ENCODE results near the gene HTR3B. TPM values are rescaled to one million over a fixed set of nuclear protein-coding genes. Genes with fewer than 3 reads are reported as not detected.

HTR3B gene
- total RNA-seq, 2 experiments from 2014 or later: not detected

GRCh38 chr11:113885897-113886296, 18.7 kb upstream of the HTR3B start:
- no peak overlapping the region for H3K4me3 Mint-ChIP-seq
- no peak overlapping the region for H3K27ac Mint-ChIP-seq
- H3K4me1 Mint-ChIP-seq: no peaks in the 10 kb centered on the region
- no peaks in the 10 kb centered on the region for H3K36me3 Mint-ChIP-seq (ENCODE audit: low read depth)
- no peaks in the 10 kb centered on the region for H3K27me3 Mint-ChIP-seq
- DNase-seq (no peak), ATAC-seq (no peak)
- ChIA-PET POLR2A (no interaction called here), CTCF (no interaction called here)
- intact Hi-C loops (cut with DNase I, micrococcal nuclease): no loop called here
- H3K9me3 Mint-ChIP-seq (ENCODE audit: low read depth): no peaks in the 10 kb centered on the region

GRCh38 chr11:113888848-113889247, 15.7 kb upstream of the HTR3B start:
- H3K4me3 Mint-ChIP-seq: no peak overlapping the region
- H3K4me1 Mint-ChIP-seq: no peaks in the 10 kb centered on the region
- ChIA-PET POLR2A (no interaction called here), CTCF (no interaction called here)
- intact Hi-C loops (cut with DNase I, micrococcal nuclease): no loop called here
- no peaks in the 10 kb centered on the region for H3K9me3 Mint-ChIP-seq (ENCODE audit: low read depth)
- no peaks in the 10 kb centered on the region for H3K27me3 Mint-ChIP-seq
- ATAC-seq: no peak
- H3K36me3 Mint-ChIP-seq (ENCODE audit: low read depth): no peaks in the 10 kb centered on the region
- no peak overlapping the region for H3K27ac Mint-ChIP-seq
- no peak for DNase-seq

GRCh38 chr11:113894421-113894996, 10.1 kb upstream of the HTR3B start:
- H3K9me3 Mint-ChIP-seq (ENCODE audit: low read depth): no peaks in the 10 kb centered on the region
- intact Hi-C loops (cut with DNase I, micrococcal nuclease): no loop called here
- H3K27ac Mint-ChIP-seq: no peak overlapping the region
- no peaks in the 10 kb centered on the region for H3K4me1 Mint-ChIP-seq
- H3K4me3 Mint-ChIP-seq: no peak overlapping the region
- H3K27me3 Mint-ChIP-seq: no peaks in the 10 kb centered on the region
- DNase-seq: no peak
- ChIA-PET POLR2A (no interaction called here), CTCF (interaction anchor here (0.5 to 2.6 kb wide), 4 partner anchors 11 to 366 kb away, joined by 3 to 49 read pairs (median 4); no protein-coding TSS in a partner anchor)
- no peak for ATAC-seq
- no peaks in the 10 kb centered on the region for H3K36me3 Mint-ChIP-seq (ENCODE audit: low read depth)

GRCh38 chr11:113895367-113896155, 9.0 kb upstream of the HTR3B start:
- no peaks in the 10 kb centered on the region for H3K4me1 Mint-ChIP-seq
- intact Hi-C loops (cut with DNase I, micrococcal nuclease): loop anchor here in 1 of 2 experiments (1.0 to 5.0 kb wide), 2 partner anchors 142 to 366 kb away; no protein-coding TSS in a partner anchor
- no peak for DNase-seq
- H3K4me3 Mint-ChIP-seq: no peak overlapping the region
- no peak for ATAC-seq
- H3K27ac Mint-ChIP-seq: no peak overlapping the region
- H3K36me3 Mint-ChIP-seq (ENCODE audit: low read depth): no peaks in the 10 kb centered on the region
- CTCF ChIA-PET: interaction anchor here (0.6 to 2.7 kb wide), 14 partner anchors 7 to 370 kb away, joined by 3 to 49 read pairs (median 3); partner anchors contain the start of gene HTR3B
- H3K9me3 Mint-ChIP-seq (ENCODE audit: low read depth): no peaks in the 10 kb centered on the region
- no peaks in the 10 kb centered on the region for H3K27me3 Mint-ChIP-seq
- POLR2A ChIA-PET: interaction anchor here (0.6 kb wide), 1 partner anchor 367 kb away, joined by 7 read pairs; no protein-coding TSS in a partner anchor

- ATAC-seq: peak; percentile 75
- CTCF ChIA-PET: interaction anchor here (0.6 to 2.7 kb wide), 15 partner anchors 8 to 369 kb away, joined by 3 to 49 read pairs (median 3); partner anchors contain the start of gene HTR3B
- intact Hi-C loops (cut with DNase I, micrococcal nuclease): loop anchor here in 1 of 2 experiments (1.0 to 5.0 kb wide), 2 partner anchors 141 to 365 kb away; no protein-coding TSS in a partner anchor
- Mint-ChIP-seq H3K9me3 (ENCODE audit: low read depth) (no peaks in the 10 kb centered on the region), H3K36me3 (ENCODE audit: low read depth) (no peaks in the 10 kb centered on the region), H3K4me3 (no peak overlapping the region), H3K27ac (no peak overlapping the region), H3K27me3 (peaks cover 2% of the 10 kb centered on the region), H3K4me1 (no peaks in the 10 kb centered on the region)
- DNase-seq: peak; percentile 52
- POLR2A ChIA-PET: interaction anchor here (0.6 kb wide), 1 partner anchor 367 kb away, joined by 7 read pairs; no protein-coding TSS in a partner anchor
Measured at GRCh38 chr11:113896156-113896879, 8.3 kb upstream of the HTR3B start.

- Mint-ChIP-seq H3K9me3 (ENCODE audit: low read depth) (no peaks in the 10 kb centered on the region), H3K36me3 (ENCODE audit: low read depth) (no peaks in the 10 kb centered on the region), H3K27me3 (peaks cover 2% of the 10 kb centered on the region), H3K27ac (no peak overlapping the region), H3K4me1 (no peaks in the 10 kb centered on the region), H3K4me3 (no peak overlapping the region)
- CTCF ChIA-PET: interaction anchor here (0.8 kb wide), 1 partner anchor 361 kb away, joined by 3 read pairs; no protein-coding TSS in a partner anchor
- intact Hi-C loops (cut with DNase I, micrococcal nuclease): no loop called here
- ATAC-seq (no peak), DNase-seq (no peak)
- POLR2A ChIA-PET: no interaction called here
Measured at GRCh38 chr11:113901141-113901540, 3.5 kb upstream of the HTR3B start.

GRCh38 chr11:113906038-113906437, 1.4 kb downstream of the HTR3B start:
- no peak overlapping the region for H3K27ac Mint-ChIP-seq
- DNase-seq: no peak
- H3K9me3 Mint-ChIP-seq (ENCODE audit: low read depth): no peaks in the 10 kb centered on the region
- H3K4me1 Mint-ChIP-seq: no peaks in the 10 kb centered on the region
- H3K36me3 Mint-ChIP-seq (ENCODE audit: low read depth): no peaks in the 10 kb centered on the region
- ChIA-PET CTCF (interaction anchor here (1.1 to 3.2 kb wide), 2 partner anchors 9 to 11 kb away, joined by 4 to 11 read pairs; no protein-coding TSS in a partner anchor), POLR2A (no interaction called here)
- intact Hi-C loops (cut with DNase I, micrococcal nuclease): no loop called here
- peaks cover 3% of the 10 kb centered on the region for H3K27me3 Mint-ChIP-seq
- ATAC-seq: no peak
- no peak overlapping the region for H3K4me3 Mint-ChIP-seq

- Mint-ChIP-seq H3K27me3 (peaks cover 3% of the 10 kb centered on the region), H3K36me3 (ENCODE audit: low read depth) (no peaks in the 10 kb centered on the region), H3K4me3 (no peak overlapping the region), H3K9me3 (ENCODE audit: low read depth) (no peaks in the 10 kb centered on the region), H3K4me1 (no peaks in the 10 kb centered on the region), H3K27ac (no peak overlapping the region)
- DNase-seq (no peak), ATAC-seq (no peak)
- ChIA-PET CTCF (interaction anchor here (1.1 to 3.2 kb wide), 2 partner anchors 10 to 12 kb away, joined by 4 to 11 read pairs; no protein-coding TSS in a partner anchor), POLR2A (no interaction called here)
- intact Hi-C loops (cut with DNase I, micrococcal nuclease): no loop called here
Measured at GRCh38 chr11:113906516-113906915, 1.9 kb downstream of the HTR3B start.

- no peak overlapping the region for H3K4me3 Mint-ChIP-seq
- ATAC-seq (no peak), DNase-seq (no peak)
- POLR2A ChIA-PET: no interaction called here
- CTCF ChIA-PET: interaction anchor here (0.6 to 3.2 kb wide), 2 partner anchors 11 to 17 kb away, joined by 3 to 11 read pairs; no protein-coding TSS in a partner anchor
- H3K27ac Mint-ChIP-seq: no peak overlapping the region
- H3K27me3 Mint-ChIP-seq: peaks cover 6% of the 10 kb centered on the region
- no peaks in the 10 kb centered on the region for H3K4me1 Mint-ChIP-seq
- intact Hi-C loops (cut with DNase I, micrococcal nuclease): no loop called here
- H3K9me3 Mint-ChIP-seq (ENCODE audit: low read depth): no peaks in the 10 kb centered on the region
- no peaks in the 10 kb centered on the region for H3K36me3 Mint-ChIP-seq (ENCODE audit: low read depth)
Measured at GRCh38 chr11:113907152-113907551, 2.6 kb downstream of the HTR3B start.

- ATAC-seq (no peak), DNase-seq (no peak)
- no peaks in the 10 kb centered on the region for H3K36me3 Mint-ChIP-seq (ENCODE audit: low read depth)
- no peaks in the 10 kb centered on the region for H3K9me3 Mint-ChIP-seq (ENCODE audit: low read depth)
- intact Hi-C loops (cut with DNase I, micrococcal nuclease): no loop called here
- H3K27me3 Mint-ChIP-seq: peaks cover 6% of the 10 kb centered on the region
- H3K4me3 Mint-ChIP-seq: no peak overlapping the region
- no peaks in the 10 kb centered on the region for H3K4me1 Mint-ChIP-seq
- ChIA-PET CTCF (interaction anchor here (0.6 to 3.2 kb wide), 2 partner anchors 11 to 369 kb away, joined by 3 to 11 read pairs; no protein-coding TSS in a partner anchor), POLR2A (no interaction called here)
- no peak overlapping the region for H3K27ac Mint-ChIP-seq
Measured at GRCh38 chr11:113907681-113908080, 3.1 kb downstream of the HTR3B start.

- POLR2A ChIA-PET: no interaction called here
- ATAC-seq: no peak
- intact Hi-C loops (cut with DNase I, micrococcal nuclease): no loop called here
Measured at GRCh38 chr11:113908098-113908497, 3.5 kb downstream of the HTR3B start.

More at GRCh38 chr11:113908098-113908497, 3.5 kb downstream of the HTR3B start:
- no peaks in the 10 kb centered on the region for H3K36me3 Mint-ChIP-seq (ENCODE audit: low read depth)
- H3K9me3 Mint-ChIP-seq (ENCODE audit: low read depth): no peaks in the 10 kb centered on the region
- CTCF ChIA-PET: interaction anchor here (0.6 kb wide), 1 partner anchor 370 kb away, joined by 3 read pairs; no protein-coding TSS in a partner anchor
- no peaks in the 10 kb centered on the region for H3K4me1 Mint-ChIP-seq
- peaks cover 6% of the 10 kb centered on the region for H3K27me3 Mint-ChIP-seq
- H3K4me3 Mint-ChIP-seq: no peak overlapping the region
- no peak for DNase-seq
- no peak overlapping the region for H3K27ac Mint-ChIP-seq

Data from activated CD4-positive, alpha-beta T cell treated with anti-CD3 and anti-CD28 coated beads for 36 hours (primary cell).